GM19467 (cell line): ENCODE data around the gene HSPA4L.

Experiments used
- ATAC-seq: cut with Tn5 transposase; IDR thresholded peaks from one replicate; pipeline ENCODE4 v1.9.1; 2021; ENCODE audit warnings: mild to moderate bottlenecking, moderate library complexity; ENCODE audit not compliant: unreplicated experiment

Gene HSPA4L

GRCh38 chr4:127782275-127783025 lies at the start of gene HSPA4L:
Gene HSPA4L (plus strand): TSS chr4:127782322. CDS start chr4:127782551, 229 bp downstream.
- peak; percentile 40 for ATAC-seq

- ATAC-seq, result peak; percentile 82
These were observed 49.3 kb upstream of the HSPA4L start for GRCh38 chr4:127732623-127733328.

- ATAC-seq, result no peak
These were observed 47.1 kb upstream of the HSPA4L start for GRCh38 chr4:127734976-127735375.

- no peak for ATAC-seq
These were observed 44.8 kb upstream of the HSPA4L start for GRCh38 chr4:127737295-127737694.

DNA sequence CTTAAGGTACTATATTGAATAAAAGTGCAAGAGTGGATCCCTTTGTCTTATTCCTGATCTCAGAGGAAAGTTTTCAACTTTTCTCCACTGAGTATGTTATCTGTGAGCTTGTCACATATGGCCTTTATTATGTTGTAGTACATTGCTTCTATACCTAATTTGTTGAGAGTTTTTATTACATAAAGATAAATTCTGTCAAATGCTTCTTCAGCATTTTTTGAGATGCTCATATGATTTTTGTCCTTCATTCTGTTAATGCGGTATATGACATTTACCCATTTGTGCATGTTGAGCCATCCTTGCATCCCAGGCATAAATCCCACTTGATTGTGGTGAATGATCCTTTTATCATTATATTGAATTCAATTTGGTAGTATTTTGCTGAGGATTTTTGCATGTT lies 40.9 kb upstream of the HSPA4L start:
- ATAC-seq, result no peak

DNA sequence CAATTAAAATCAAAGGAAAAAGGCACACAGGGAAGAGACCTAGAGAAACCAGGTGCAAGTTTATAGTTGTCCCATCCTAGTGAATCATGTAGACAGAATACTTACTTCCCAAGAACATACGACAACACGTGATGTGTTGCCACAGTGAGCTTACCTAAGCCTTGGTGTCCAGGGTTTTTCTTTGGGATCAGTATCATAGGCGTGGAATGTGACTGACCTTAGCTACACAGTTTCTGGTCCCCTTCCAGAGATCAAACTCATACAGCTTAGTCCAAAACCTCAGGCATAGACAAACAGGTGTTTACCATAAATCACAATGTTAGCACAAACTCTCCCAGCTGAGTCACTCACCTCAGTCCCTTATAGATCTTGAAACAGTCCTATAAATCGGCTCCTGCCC lies 34.2 kb upstream of the HSPA4L start:
- no peak for ATAC-seq

GRCh38 chr4:127748957-127749356 lies 33.2 kb upstream of the HSPA4L start:
- ATAC-seq, result no peak

- ATAC-seq, result no peak
These were observed 25.2 kb upstream of the HSPA4L start for GRCh38 chr4:127756906-127757305.

- ATAC-seq, result peak; percentile 80
These were observed 22.8 kb upstream of the HSPA4L start for GRCh38 chr4:127759228-127759820.

DNA sequence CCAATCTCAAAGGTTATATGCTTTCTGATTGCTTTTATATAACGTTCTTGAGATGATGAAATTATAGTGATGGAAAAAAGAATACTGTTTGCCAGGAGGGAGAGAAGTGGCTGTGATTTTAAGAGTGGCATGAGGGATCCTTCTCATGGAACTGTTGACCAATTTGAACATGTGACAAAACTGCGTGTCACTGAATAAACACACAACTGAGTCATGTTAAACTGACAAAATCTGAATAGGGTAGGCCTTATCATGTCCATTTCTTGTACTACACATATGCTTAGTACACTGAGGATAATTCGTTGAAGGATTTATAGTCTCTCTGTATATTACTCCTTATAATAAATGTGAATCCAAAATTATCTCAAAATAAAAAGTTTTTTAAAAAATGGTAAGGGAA lies 22.2 kb upstream of the HSPA4L start:
- no peak for ATAC-seq

DNA sequence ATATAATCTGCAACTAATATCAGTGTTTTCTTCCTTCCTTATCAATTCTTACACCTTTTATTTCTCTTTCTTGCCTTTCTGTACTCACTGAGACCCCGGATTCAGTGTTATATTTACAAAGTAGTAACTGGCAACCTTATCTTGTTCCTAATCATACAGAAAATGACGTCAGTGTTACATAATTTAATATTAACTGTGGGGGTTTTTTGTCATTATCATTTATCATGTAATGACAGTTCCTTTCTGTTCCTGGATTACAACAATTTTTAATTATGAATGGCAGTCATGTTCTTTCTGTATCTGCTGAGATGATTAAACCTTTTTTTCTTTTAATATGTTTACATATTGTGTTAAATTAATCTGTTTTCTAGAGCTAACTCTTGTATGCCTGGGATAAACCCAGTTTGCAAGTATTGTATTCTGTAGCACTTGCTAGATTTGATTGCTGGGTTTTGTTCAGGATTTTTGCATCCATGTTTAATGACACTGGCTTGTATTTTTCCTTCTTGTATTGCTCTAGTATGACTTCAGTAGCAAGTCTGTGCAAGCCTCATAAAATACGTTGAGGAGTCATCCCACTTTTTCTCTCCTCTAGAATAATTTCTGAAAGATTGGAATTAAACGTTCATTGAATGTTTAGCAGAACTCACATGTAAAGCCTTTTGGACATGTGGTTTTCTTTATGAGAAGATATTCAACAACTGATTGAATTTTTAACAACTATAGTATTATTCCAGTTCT lies 10.4 kb upstream of the HSPA4L start:
- ATAC-seq, result no peak

- no peak for ATAC-seq
These were observed 9.1 kb upstream of the HSPA4L start for GRCh38 chr4:127772769-127773671.

DNA sequence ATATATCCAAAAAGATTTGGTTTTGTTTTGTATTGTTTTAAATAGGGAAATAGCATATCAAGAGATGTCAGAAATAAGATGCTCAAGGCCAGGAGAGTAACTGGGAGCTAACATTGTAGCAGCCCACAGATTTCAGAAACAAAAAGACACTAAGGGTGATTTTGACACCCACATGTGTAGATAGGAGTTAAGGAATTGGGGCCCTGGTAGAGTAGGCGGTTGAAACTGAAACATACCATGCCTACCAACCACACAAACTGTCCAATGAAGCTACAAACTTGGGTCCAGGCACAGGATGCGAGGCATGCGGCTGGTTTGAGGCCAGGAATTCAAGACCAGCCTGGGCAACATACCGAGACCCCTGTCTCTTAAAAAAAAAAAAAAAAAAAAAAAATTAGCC lies 6.3 kb upstream of the HSPA4L start:
- ATAC-seq, result peak; percentile 36

DNA sequence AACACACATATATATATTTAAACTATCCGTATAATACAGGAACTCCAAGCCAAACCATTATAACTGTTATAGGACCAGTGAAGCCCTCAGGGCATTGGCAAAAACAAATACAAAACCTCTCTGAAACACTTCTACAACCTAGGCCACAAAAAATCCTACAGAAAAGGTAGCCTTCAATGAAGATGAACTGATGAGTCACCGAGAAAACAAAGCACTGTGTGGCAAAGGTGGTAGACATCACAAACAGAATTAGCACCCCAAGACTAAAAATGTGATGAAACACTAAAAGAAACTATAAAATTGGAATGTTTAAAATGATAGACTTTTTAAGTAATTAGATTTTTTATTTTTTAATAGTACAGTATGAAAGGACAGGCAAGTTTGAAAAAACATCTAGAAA lies 5.5 kb upstream of the HSPA4L start:
- ATAC-seq, result no peak

- no peak for ATAC-seq
These were observed 4.6 kb upstream of the HSPA4L start for GRCh38 chr4:127777487-127777886.

DNA sequence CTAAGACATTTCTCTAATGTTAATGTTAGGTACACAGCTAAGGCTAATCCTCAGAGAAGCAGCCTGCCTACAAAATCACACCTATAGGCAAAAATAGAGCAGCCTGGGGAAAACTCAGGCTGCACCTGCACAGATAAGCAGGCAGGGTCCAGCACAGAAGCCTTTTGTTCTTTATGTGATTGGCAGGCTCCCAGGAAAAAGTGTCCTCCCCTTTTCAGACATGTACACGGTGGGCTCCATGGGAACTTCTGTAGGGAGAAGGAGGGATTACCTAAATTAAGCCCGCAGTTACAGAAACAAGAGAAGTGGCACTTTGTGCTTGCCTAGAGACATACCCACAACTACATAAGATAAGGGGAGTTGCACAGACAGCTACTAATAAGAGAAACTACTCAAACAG lies 4.0 kb upstream of the HSPA4L start:
- no peak for ATAC-seq

DNA sequence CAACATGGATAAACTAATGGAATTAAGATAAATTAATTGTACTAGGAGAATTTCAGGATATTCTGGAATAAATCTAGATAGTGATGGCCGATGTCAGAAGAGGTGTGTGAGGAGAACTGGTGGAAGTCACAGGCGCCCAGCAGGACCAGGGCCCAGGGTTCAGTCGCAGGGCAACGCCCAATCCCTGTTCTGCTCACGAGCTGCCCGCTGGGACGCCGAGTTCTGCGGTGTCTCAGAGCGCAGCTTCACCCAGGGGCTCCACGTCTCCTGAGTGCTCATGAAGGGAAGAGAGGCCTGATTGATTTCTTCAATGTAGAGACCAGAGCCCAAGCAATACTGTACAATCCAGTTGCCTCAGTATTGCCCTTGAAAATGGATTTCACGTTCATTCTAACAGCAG lies 1.5 kb upstream of the HSPA4L start:
- ATAC-seq, result no peak

DNA sequence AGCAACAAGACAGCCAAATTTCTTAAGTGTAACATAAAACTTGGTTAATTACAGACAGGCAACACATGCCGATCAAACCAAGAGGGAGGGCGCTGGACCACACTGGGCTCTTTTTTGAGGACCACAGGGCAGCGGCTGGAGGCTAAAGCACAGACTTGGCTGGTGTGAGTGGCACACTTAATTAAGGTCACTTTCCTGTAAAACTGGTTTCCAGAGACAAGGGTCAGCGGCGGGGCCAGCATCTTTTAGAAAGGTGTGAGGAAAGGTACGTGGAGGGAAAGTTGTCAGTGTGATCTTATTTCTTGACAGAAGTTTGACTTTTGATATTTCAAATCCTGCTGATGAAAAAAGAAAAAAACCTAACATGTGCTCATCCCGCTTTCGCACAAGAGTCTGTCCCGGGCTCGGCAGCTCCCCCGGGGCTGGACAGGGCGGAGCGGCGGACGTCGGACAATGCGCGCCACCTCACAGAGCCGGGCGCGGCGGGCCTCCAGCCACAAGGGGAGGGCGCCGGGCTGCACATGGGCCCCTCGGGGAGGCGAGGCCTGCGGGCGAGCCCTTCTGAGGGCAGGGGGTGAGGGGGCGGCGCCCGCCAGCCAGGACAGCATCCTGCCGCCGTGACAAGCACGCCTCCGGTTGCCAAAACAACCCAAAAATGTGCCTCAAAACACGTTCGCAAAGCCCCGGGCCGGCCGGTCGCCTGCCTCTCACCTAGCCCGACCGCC lies 660 bp upstream of the HSPA4L start:
- ATAC-seq, result peak; percentile 35

DNA sequence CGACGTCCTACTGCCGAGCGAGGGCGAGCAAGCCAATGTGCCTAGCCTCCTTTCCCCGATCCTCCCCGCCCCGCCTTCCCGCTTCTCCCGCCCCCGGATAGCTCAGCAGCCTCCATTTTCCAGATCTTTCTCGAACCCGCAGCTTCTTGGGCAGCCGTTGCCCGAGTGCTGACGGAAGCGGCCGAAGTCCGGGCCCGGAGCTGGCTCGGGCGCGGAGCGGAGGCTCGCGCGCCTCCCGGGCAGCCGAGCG lies 172 bp upstream of the HSPA4L start:
- peak; percentile 79 for ATAC-seq
